Breast epithelium (tissue), 4 donors: Measurements from ENCODE around the gene CKLF. TPM values are rescaled to one million over a fixed set of nuclear protein-coding genes. Genes with fewer than 3 reads are reported as not detected.

Experiments used
- DNase-seq, 2 donors: peaks; one replicate each; pipeline ENCODE4 v3.0.0-alpha.2; 2019; ENCODE audit warnings: low spot score in 2 of 2
- H3K27ac ChIP-seq, 2 donors: fragments of 200-600 bp; sonication (generic) in 1 of 2; one replicate each; pipeline ENCODE4 v1.5.1; 2016 to 2019; ENCODE audit warnings: mild to moderate bottlenecking in 1 of 2
- H3K27me3 ChIP-seq, 2 donors: fragments of 200-600 bp; sonication (generic) in 1 of 2; one replicate each; pipeline versions ENCODE4 v1.5.1 to v1.6.0; 2017 to 2019; ENCODE audit warnings: control low read depth in 1 of 2, mild to moderate bottlenecking in 1 of 2
- H3K36me3 ChIP-seq: fragments of 200-600 bp; one replicate; pipeline ENCODE4 v1.5.1; 2019
- H3K4me1 ChIP-seq, 2 donors: fragments of 200-600 bp; sonication (generic); one replicate each; pipeline ENCODE4 v1.5.1; 2016 to 2019; ENCODE audit warnings: control low read depth in 1 of 2
- H3K4me3 ChIP-seq, 3 donors: fragments of 200-600 bp; sonication (generic); 1 replicate in 2 of 3; 2 replicates in 1 of 3; pipeline ENCODE4 v1.5.1; 2016 to 2019; ENCODE audit warnings: mild to moderate bottlenecking in 3 of 3, moderate library complexity in 2 of 3
- H3K9me3 ChIP-seq, 2 donors: fragments of 200-600 bp; sonication (generic) in 1 of 2; one replicate each; pipeline ENCODE4 v1.5.1; 2016 to 2019; ENCODE audit warnings: control low read depth in 1 of 2
- POLR2A ChIP-seq: fragments of 450-650 bp; IDR thresholded peaks from one replicate; pipeline ENCODE4 v1.6.1; 2016; ENCODE audit warnings: antibody characterized with exemption, mild to moderate bottlenecking, moderate library complexity
- POLR2AphosphoS5 ChIP-seq, 3 donors: sonication (generic); formaldehyde crosslinking; IDR thresholded peaks; one replicate each; pipeline ENCODE4 v1.6.1; 2017; ENCODE audit warnings: antibody characterized with exemption in 3 of 3
- intact Hi-C: fragments of 100-400 bp; cut with DNase I; formaldehyde crosslinking; loops from one replicate; pipeline ENCODE4 v1.15.1; 2023; ENCODE audit warnings: low total_unique reads
- total RNA-seq, 3 donors: library from RNA; depleted of rRNA; stranded (reverse); fragments of >200 nt; gene quantifications; one replicate each; pipeline ENCODE4 v1.1.0, GENCODE V29; 2016
- TF ChIP-seq, protein P1 (sequence below), 3 donors: fragments of 450-650 bp; IDR thresholded peaks; one replicate each; pipeline ENCODE4 v1.5.1; 2016 to 2017; ENCODE audit warnings: antibody characterized with exemption in 3 of 3, mild to moderate bottlenecking in 3 of 3, moderate library complexity in 3 of 3

The CKLF gene
- total RNA-seq, 3 donors from 2014 or later = 36.6 to 62.6 (median 44.9) TPM

GRCh38 chr16:66554495-66554894, 2.1 kb downstream of the CKLF start:
- TF ChIP-seq, protein P1, sequence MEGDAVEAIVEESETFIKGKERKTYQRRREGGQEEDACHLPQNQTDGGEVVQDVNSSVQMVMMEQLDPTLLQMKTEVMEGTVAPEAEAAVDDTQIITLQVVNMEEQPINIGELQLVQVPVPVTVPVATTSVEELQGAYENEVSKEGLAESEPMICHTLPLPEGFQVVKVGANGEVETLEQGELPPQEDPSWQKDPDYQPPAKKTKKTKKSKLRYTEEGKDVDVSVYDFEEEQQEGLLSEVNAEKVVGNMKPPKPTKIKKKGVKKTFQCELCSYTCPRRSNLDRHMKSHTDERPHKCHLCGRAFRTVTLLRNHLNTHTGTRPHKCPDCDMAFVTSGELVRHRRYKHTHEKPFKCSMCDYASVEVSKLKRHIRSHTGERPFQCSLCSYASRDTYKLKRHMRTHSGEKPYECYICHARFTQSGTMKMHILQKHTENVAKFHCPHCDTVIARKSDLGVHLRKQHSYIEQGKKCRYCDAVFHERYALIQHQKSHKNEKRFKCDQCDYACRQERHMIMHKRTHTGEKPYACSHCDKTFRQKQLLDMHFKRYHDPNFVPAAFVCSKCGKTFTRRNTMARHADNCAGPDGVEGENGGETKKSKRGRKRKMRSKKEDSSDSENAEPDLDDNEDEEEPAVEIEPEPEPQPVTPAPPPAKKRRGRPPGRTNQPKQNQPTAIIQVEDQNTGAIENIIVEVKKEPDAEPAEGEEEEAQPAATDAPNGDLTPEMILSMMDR (IDR thresholded peaks at IDR 0.05) = no peak
- TF ChIP-seq POLR2A (no peak), POLR2AphosphoS5 (IDR thresholded peaks at IDR 0.05) (no peak)
- intact Hi-C loops = no loop called here
- Histone ChIP-seq H3K27ac (no peak overlapping the region), H3K27me3 (no peaks in the 10 kb centered on the region), H3K4me3 (no peak overlapping the region), H3K4me1 (no peaks in the 10 kb centered on the region), H3K36me3 (no peaks in the 10 kb centered on the region), H3K9me3 (no peaks in the 10 kb centered on the region)
- DNase-seq = no peak

GRCh38 chr16:66560107-66560506, 7.7 kb downstream of the CKLF start:
- intact Hi-C loops = no loop called here
- H3K27me3 ChIP-seq = no peaks in the 10 kb centered on the region
- no peak for TF ChIP-seq POLR2A
- no peak for TF ChIP-seq POLR2AphosphoS5 (IDR thresholded peaks at IDR 0.05)
- TF ChIP-seq, protein P1 (IDR thresholded peaks at IDR 0.05) = no peak
- H3K36me3 ChIP-seq = no peaks in the 10 kb centered on the region
- no peaks in the 10 kb centered on the region for H3K4me1 ChIP-seq
- H3K9me3 ChIP-seq = no peaks in the 10 kb centered on the region
- DNase-seq = no peak
- no peak overlapping the region for H3K4me3 ChIP-seq
- no peak overlapping the region for H3K27ac ChIP-seq

- TF ChIP-seq POLR2A = no peak
- no peak for TF ChIP-seq POLR2AphosphoS5 (IDR thresholded peaks at IDR 0.05)
- TF ChIP-seq, protein P1 (IDR thresholded peaks at IDR 0.05) = no peak
- Histone ChIP-seq H3K27ac (no peak overlapping the region), H3K9me3 (no peaks in the 10 kb centered on the region), H3K27me3 (no peaks in the 10 kb centered on the region), H3K36me3 (no peaks in the 10 kb centered on the region), H3K4me1 (no peaks in the 10 kb centered on the region), H3K4me3 (no peak overlapping the region)
- no peak for DNase-seq
- intact Hi-C loops = no loop called here
These were observed 9.2 kb downstream of the CKLF start for GRCh38 chr16:66561381-66562080.

DNA sequence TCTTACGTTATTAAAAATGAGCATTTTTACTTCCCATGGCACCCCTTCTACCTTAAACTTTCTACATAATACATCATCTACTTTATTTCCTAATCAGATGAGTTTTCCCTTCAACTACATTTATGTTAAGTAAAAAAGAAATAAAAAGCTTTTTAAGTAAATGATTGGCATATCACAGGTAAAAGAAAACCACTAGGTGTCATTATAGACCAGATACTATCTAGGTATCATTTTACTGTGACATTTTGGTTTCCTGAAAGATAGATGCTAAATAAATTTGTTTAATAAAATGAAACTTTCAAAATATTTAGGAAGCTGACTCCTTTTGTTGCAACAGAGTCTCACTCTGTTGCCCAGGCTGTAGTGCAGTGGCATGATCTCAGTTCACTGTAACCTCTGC, 10.0 kb downstream of the CKLF start:
- no peaks in the 10 kb centered on the region for H3K27me3 ChIP-seq
- DNase-seq = no peak
- H3K4me3 ChIP-seq = no peak overlapping the region
- TF ChIP-seq, protein P1 (IDR thresholded peaks at IDR 0.05) = no peak
- TF ChIP-seq POLR2A = no peak
- TF ChIP-seq POLR2AphosphoS5 (IDR thresholded peaks at IDR 0.05) = no peak
- no peak overlapping the region for H3K27ac ChIP-seq
- intact Hi-C loops = no loop called here
- H3K4me1 ChIP-seq = no peaks in the 10 kb centered on the region
- H3K9me3 ChIP-seq = no peaks in the 10 kb centered on the region
- H3K36me3 ChIP-seq = no peaks in the 10 kb centered on the region

DNA sequence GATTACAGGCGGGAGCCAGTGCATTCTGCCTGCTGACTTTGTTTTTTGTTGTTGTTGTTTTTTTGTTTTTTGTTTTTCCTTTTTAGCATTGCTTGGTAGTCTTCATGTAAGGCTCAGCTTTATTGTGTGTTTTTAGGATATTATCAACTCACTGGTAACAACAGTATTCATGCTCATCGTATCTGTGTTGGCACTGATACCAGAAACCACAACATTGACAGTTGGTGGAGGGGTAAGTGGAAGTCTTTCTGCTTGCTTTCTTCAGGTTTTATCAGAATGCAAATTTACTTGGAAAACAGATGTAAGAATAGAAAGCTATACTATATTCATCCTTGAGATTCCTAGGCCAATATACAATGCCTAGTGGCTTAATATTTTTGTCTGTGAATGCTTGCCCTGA, 10.6 kb downstream of the CKLF start:
- Histone ChIP-seq H3K36me3 (no peaks in the 10 kb centered on the region), H3K27ac (no peak overlapping the region), H3K27me3 (no peaks in the 10 kb centered on the region), H3K4me1 (no peaks in the 10 kb centered on the region), H3K4me3 (no peak overlapping the region), H3K9me3 (no peaks in the 10 kb centered on the region)
- DNase-seq = no peak
- intact Hi-C loops = no loop called here
- TF ChIP-seq POLR2AphosphoS5 (IDR thresholded peaks at IDR 0.05) (no peak), POLR2A (no peak)
- TF ChIP-seq, protein P1 (IDR thresholded peaks at IDR 0.05) = no peak
